Tibial artery (tissue), 4 donors: Measurements from ENCODE around the gene ANAPC7.

Experiments
- DNase-seq, 2 donors: peaks; one replicate each; pipeline ENCODE4 v3.0.0-alpha.2; 2019
- H3K27ac ChIP-seq, 2 donors: fragments of 200-600 bp; sonication (generic) in 1 of 2; 1 replicate in 1 of 2; 2 replicates in 1 of 2; pipeline ENCODE4 v1.5.1; 2018 to 2019; ENCODE audit warnings: mild to moderate bottlenecking in 1 of 2
- H3K27me3 ChIP-seq, 2 donors: fragments of 200-600 bp; sonication (generic) in 1 of 2; one replicate each; pipeline versions ENCODE4 v1.5.1 to v1.6.0; 2016 to 2019
- H3K36me3 ChIP-seq, 3 donors: fragments of 200-600 bp; sonication (generic) in 2 of 3; one replicate each; pipeline ENCODE4 v1.5.1; 2016 to 2019; ENCODE audit warnings: mild to moderate bottlenecking in 2 of 3
- H3K4me1 ChIP-seq, 4 donors: fragments of 200-600 bp; sonication (generic) in 2 of 4; 1 replicate in 3 of 4; 2 replicates in 1 of 4; pipeline ENCODE4 v1.5.1; 2016 to 2019
- H3K4me3 ChIP-seq, 2 donors: fragments of 200-600 bp; sonication (generic) in 1 of 2; 1 replicate in 1 of 2; 2 replicates in 1 of 2; pipeline ENCODE4 v1.5.1; 2018 to 2019; ENCODE audit warnings: mild to moderate bottlenecking in 2 of 2
- H3K9me3 ChIP-seq, 3 donors: fragments of 200-600 bp; sonication (generic) in 1 of 3; one replicate each; pipeline ENCODE4 v1.5.1; 2016 to 2019
- CTCF ChIP-seq, 2 experiments: fragments of 200-600 bp in 1 of 2; fragments of 450-650 bp in 1 of 2; IDR thresholded peaks; one replicate each; pipeline ENCODE4 v1.5.1; 2017 to 2019; ENCODE audit warnings: antibody characterized with exemption in 2 of 2, mild to moderate bottlenecking in 1 of 2, moderate library complexity in 1 of 2
- intact Hi-C: fragments of 100-400 bp; cut with DNase I; formaldehyde crosslinking; loops from one replicate; pipeline ENCODE4 v1.15.0; 2023; ENCODE audit warnings: low total_unique reads

The ANAPC7 gene

GRCh38 chr12:110337912-110338710 lies 65.4 kb downstream of the ANAPC7 start:
- intact Hi-C loops: no loop called here
- H3K4me3 ChIP-seq: no peak overlapping the region
- no peak for DNase-seq
- no peak overlapping the region for H3K27ac ChIP-seq
- TF ChIP-seq CTCF (IDR thresholded peaks at IDR 0.05): no peak
- no peaks in the 10 kb centered on the region for H3K27me3 ChIP-seq
- peaks cover 98 to 100% (median 100%) of the 10 kb centered on the region in 3 donors for H3K36me3 ChIP-seq
- H3K9me3 ChIP-seq: no peaks in the 10 kb centered on the region
- H3K4me1 ChIP-seq: peaks cover 0 to 2% (median 0%) of the 10 kb centered on the region in 4 donors

- Histone ChIP-seq H3K4me3 (no peak overlapping the region), H3K36me3 (peaks cover 84 to 98% (median 89%) of the 10 kb centered on the region in 3 donors), H3K4me1 (peaks cover 0 to 26% (median 6%) of the 10 kb centered on the region in 4 donors), H3K27ac (no peak overlapping the region), H3K9me3 (no peaks in the 10 kb centered on the region), H3K27me3 (no peaks in the 10 kb centered on the region)
- intact Hi-C loops: loop anchor here (2.0 kb wide), 1 partner anchor 13 kb away; no protein-coding TSS in a partner anchor
- no peak for TF ChIP-seq CTCF (IDR thresholded peaks at IDR 0.05)
- no peak for DNase-seq
Measured at GRCh38 chr12:110335481-110336045, 67.9 kb downstream of the ANAPC7 start.

- H3K4me3 ChIP-seq: no peak overlapping the region
Measured at GRCh38 chr12:110333201-110333600, 70.3 kb downstream of the ANAPC7 start.

GRCh38 chr12:110330544-110330943 lies 73.0 kb downstream of the ANAPC7 start:
- peaks cover 77 to 94% (median 79%) of the 10 kb centered on the region in 3 donors for H3K36me3 ChIP-seq
- intact Hi-C loops: no loop called here
- no peak overlapping the region for H3K27ac ChIP-seq
- peaks cover 0 to 37% (median 8%) of the 10 kb centered on the region in 4 donors for H3K4me1 ChIP-seq
- no peaks in the 10 kb centered on the region for H3K9me3 ChIP-seq
- no peaks in the 10 kb centered on the region for H3K27me3 ChIP-seq
- TF ChIP-seq CTCF (IDR thresholded peaks at IDR 0.05): no peak
- no peak for DNase-seq
- no peak overlapping the region for H3K4me3 ChIP-seq

More at GRCh38 chr12:110333201-110333600, 70.3 kb downstream of the ANAPC7 start:
- Histone ChIP-seq H3K27me3 (no peaks in the 10 kb centered on the region), H3K27ac (no peak overlapping the region), H3K9me3 (no peaks in the 10 kb centered on the region), H3K4me1 (peaks cover 0 to 37% (median 8%) of the 10 kb centered on the region in 4 donors), H3K36me3 (peaks cover 76 to 95% (median 83%) of the 10 kb centered on the region in 3 donors)
- intact Hi-C loops: no loop called here
- TF ChIP-seq CTCF (IDR thresholded peaks at IDR 0.05): no peak
- DNase-seq: no peak

GRCh38 chr12:110330124-110330523 lies 73.4 kb downstream of the ANAPC7 start:
- no peak for TF ChIP-seq CTCF (IDR thresholded peaks at IDR 0.05)
- peaks cover 0 to 37% (median 8%) of the 10 kb centered on the region in 4 donors for H3K4me1 ChIP-seq
- no peaks in the 10 kb centered on the region for H3K27me3 ChIP-seq
- peaks cover 77 to 94% (median 78%) of the 10 kb centered on the region in 3 donors for H3K36me3 ChIP-seq
- no peak for DNase-seq
- H3K4me3 ChIP-seq: no peak overlapping the region
- no peaks in the 10 kb centered on the region for H3K9me3 ChIP-seq
- intact Hi-C loops: no loop called here
- H3K27ac ChIP-seq: no peak overlapping the region
